PC-9 (cell line): Measurements from ENCODE around the gene RAB33B. TPM values are rescaled to one million over a fixed set of nuclear protein-coding genes. Genes with fewer than 3 reads are reported as not detected.
"Not testable (repeated sequence)": the region's sequence is repeated elsewhere in the genome, so short reads cannot be mapped to it uniquely, and the experiment has no call there.

Experiments
- BruUV-seq: library from RNA; stranded (reverse); fragments of 400-500 nt; replicated peaks from 2 replicates; lab custom pipeline; 2021; lab: Mats Ljungman, UMichigan
- CTCF ChIA-PET: fragments of 300-600 bp; sonication (Branson Sonifier 250); formaldehyde crosslinking; loops from one replicate; lab custom pipeline; 2022; ENCODE audit warnings: antibody characterized with exemption; lab: Charles Lee
- POLR2A ChIA-PET: fragments of 300-600 bp; sonication (Branson Sonifier 250); formaldehyde crosslinking; loops from one replicate; lab custom pipeline; 2022; ENCODE audit warnings: antibody characterized with exemption; ENCODE audit not compliant: unreplicated experiment; lab: Charles Lee
- DNase-seq, 2 experiments: peaks; one replicate each; pipeline versions ENCODE4 v3.0.0 to v3.0.0-alpha.2; 2015 to 2022; ENCODE audit warnings: mixed read lengths in 1 of 2
- H2AFZ ChIP-seq: fragments of 200-600 bp; sonication (generic); 2 replicates; pipeline ENCODE4 v1.8.1; 2017; ENCODE audit warnings: antibody characterized with exemption
- H3F3A ChIP-seq: fragments of 200-600 bp; sonication (generic); 2 replicates; pipeline ENCODE4 v1.8.1; 2017; ENCODE audit warnings: antibody characterized with exemption, mild to moderate bottlenecking, low read depth; ENCODE audit not compliant: insufficient read depth
- H3K27ac ChIP-seq: fragments of 200-600 bp; sonication (generic); 2 replicates; pipeline ENCODE4 v1.6.1; 2016; ENCODE audit warnings: mixed run types
- H3K27me3 ChIP-seq: fragments of 200-600 bp; sonication (generic); 2 replicates; pipeline ENCODE4 v1.6.1; 2016; ENCODE audit warnings: low read depth, mixed run types; ENCODE audit not compliant: insufficient read depth
- H3K36me3 ChIP-seq: fragments of 200-600 bp; sonication (generic); 2 replicates; pipeline ENCODE4 v1.6.1; 2016; ENCODE audit warnings: low read depth, mixed run types
- H3K4me1 ChIP-seq: fragments of 200-600 bp; sonication (generic); replicated peaks from 2 replicates; pipeline ENCODE4 v1.6.1; 2016; ENCODE audit warnings: mixed run types; ENCODE audit not compliant: insufficient read depth
- H3K4me2 ChIP-seq: fragments of 200-600 bp; sonication (generic); 2 replicates; pipeline ENCODE4 v1.6.1; 2017; ENCODE audit warnings: mixed run types
- H3K4me3 ChIP-seq: fragments of 200-600 bp; sonication (generic); 2 replicates; pipeline ENCODE4 v1.6.1; 2016; ENCODE audit warnings: mixed run types
- H3K79me2 ChIP-seq: fragments of 200-600 bp; sonication (generic); 2 replicates; pipeline ENCODE4 v1.6.1; 2017; ENCODE audit warnings: low read depth, mixed run types
- H3K9me2 ChIP-seq: fragments of 200-600 bp; sonication (generic); 2 replicates; pipeline ENCODE4 v1.8.1; 2017; ENCODE audit warnings: mild to moderate bottlenecking; ENCODE audit not compliant: insufficient read depth
- H3K9me3 ChIP-seq: fragments of 200-600 bp; sonication (generic); 2 replicates; pipeline ENCODE4 v1.8.1; 2016; ENCODE audit warnings: low read depth; ENCODE audit not compliant: insufficient read depth
- H4K20me1 ChIP-seq: fragments of 200-600 bp; sonication (generic); 2 replicates; pipeline ENCODE4 v1.8.1; 2017; ENCODE audit not compliant: insufficient read depth
- EZH2 ChIP-seq: fragments of 200-600 bp; sonication (generic); IDR thresholded peaks from 2 replicates; pipeline ENCODE4 v1.8.0; 2017; ENCODE audit warnings: antibody characterized with exemption, low read depth
- intact Hi-C: fragments of 100-400 bp; cut with micrococcal nuclease; formaldehyde crosslinking; loops from one replicate; pipeline ENCODE4 v1.10.0; 2022; ENCODE audit not compliant: unreplicated experiment
- total RNA-seq: library from RNA; stranded (reverse); gene quantifications from 2 replicates; pipeline ENCODE4 v1.2.3, GENCODE V29; 2021
- TF ChIP-seq, protein P1 (sequence below): fragments of 200-600 bp; sonication (generic); conservative IDR thresholded peaks from 2 replicates; pipeline ENCODE4 v1.6.1; 2017; ENCODE audit warnings: mixed run types, antibody characterized with exemption, mild to moderate bottlenecking, moderate library complexity

Gene RAB33B
- total RNA-seq, 1 experiment from 2014 or later, result 7.7 TPM

DNA sequence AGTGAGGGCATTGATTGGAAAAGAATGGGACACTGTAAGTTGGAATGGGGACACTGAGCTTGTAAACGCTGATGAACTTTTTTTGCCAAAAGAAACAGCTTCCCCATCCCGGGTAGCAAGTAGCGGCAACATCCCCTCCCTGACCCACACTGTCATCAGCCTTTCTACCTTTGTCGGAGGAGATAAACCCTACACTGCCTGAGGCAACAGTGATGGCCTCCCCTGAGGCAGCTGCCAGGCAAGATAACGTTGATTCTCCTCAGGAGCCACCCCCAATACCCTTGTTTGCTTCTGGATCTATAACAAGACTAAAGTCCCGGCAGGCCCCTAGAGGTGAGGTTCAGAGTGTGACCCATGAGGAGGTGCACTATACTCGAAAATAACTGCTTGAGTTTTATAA, 10.3 kb upstream of the RAB33B start:
- H3K9me3 ChIP-seq, result no peaks in the 10 kb centered on the region
- H3K36me3 ChIP-seq, result no peaks in the 10 kb centered on the region
- no peaks in the 10 kb centered on the region for H3K27me3 ChIP-seq
- no peak overlapping the region for H3K4me2 ChIP-seq
- no peaks in the 10 kb centered on the region for H3K79me2 ChIP-seq
- BruUV-seq, result no TSS peak
- POLR2A ChIA-PET, result no interaction called here
- intact Hi-C loops, result no loop called here
- H4K20me1 ChIP-seq, result no peaks in the 10 kb centered on the region
- H3K4me1 ChIP-seq, result no peaks in the 10 kb centered on the region
- CTCF ChIA-PET, result no interaction called here
- H3K4me3 ChIP-seq, result no peak overlapping the region
- TF ChIP-seq, protein P1, sequence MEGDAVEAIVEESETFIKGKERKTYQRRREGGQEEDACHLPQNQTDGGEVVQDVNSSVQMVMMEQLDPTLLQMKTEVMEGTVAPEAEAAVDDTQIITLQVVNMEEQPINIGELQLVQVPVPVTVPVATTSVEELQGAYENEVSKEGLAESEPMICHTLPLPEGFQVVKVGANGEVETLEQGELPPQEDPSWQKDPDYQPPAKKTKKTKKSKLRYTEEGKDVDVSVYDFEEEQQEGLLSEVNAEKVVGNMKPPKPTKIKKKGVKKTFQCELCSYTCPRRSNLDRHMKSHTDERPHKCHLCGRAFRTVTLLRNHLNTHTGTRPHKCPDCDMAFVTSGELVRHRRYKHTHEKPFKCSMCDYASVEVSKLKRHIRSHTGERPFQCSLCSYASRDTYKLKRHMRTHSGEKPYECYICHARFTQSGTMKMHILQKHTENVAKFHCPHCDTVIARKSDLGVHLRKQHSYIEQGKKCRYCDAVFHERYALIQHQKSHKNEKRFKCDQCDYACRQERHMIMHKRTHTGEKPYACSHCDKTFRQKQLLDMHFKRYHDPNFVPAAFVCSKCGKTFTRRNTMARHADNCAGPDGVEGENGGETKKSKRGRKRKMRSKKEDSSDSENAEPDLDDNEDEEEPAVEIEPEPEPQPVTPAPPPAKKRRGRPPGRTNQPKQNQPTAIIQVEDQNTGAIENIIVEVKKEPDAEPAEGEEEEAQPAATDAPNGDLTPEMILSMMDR, result no peak
- no peak for TF ChIP-seq EZH2
- no peaks in the 10 kb centered on the region for H3K9me2 ChIP-seq
- no peak for DNase-seq
- H3F3A ChIP-seq, result no peaks in the 10 kb centered on the region
- H3K27ac ChIP-seq, result no peak overlapping the region
- H2AFZ ChIP-seq, result no peak overlapping the region

GRCh38 chr4:139444881-139445280, 9.0 kb upstream of the RAB33B start:
- CTCF ChIA-PET, POLR2A ChIA-PET: not testable (repeated sequence)

GRCh38 chr4:139447078-139447477, 6.8 kb upstream of the RAB33B start:
- CTCF ChIA-PET, H3K27me3 ChIP-seq, intact Hi-C loops, H4K20me1 ChIP-seq, POLR2A ChIA-PET, H3F3A ChIP-seq, H2AFZ ChIP-seq, BruUV-seq, H3K27ac ChIP-seq, H3K36me3 ChIP-seq, H3K4me2 ChIP-seq, H3K9me3 ChIP-seq, H3K4me1 ChIP-seq, H3K9me2 ChIP-seq, H3K4me3 ChIP-seq, DNase-seq: not testable (repeated sequence)
- H3K79me2 ChIP-seq, result peaks cover 15% of the 10 kb centered on the region

More at GRCh38 chr4:139444881-139445280, 9.0 kb upstream of the RAB33B start:
- H3K9me2 ChIP-seq, H3F3A ChIP-seq, H3K4me1 ChIP-seq, H3K4me3 ChIP-seq, H3K9me3 ChIP-seq, intact Hi-C loops, H3K27me3 ChIP-seq, H3K27ac ChIP-seq, H3K4me2 ChIP-seq, H2AFZ ChIP-seq, H4K20me1 ChIP-seq, H3K79me2 ChIP-seq, BruUV-seq, H3K36me3 ChIP-seq, DNase-seq: not testable (repeated sequence)

- Histone ChIP-seq H3K9me3 (no peaks in the 10 kb centered on the region), H3K4me3 (no peak overlapping the region), H3K4me1 (peaks cover 15% of the 10 kb centered on the region), H4K20me1 (no peaks in the 10 kb centered on the region), H3F3A (peaks cover 13% of the 10 kb centered on the region), H3K27ac (no peak overlapping the region), H3K9me2 (no peaks in the 10 kb centered on the region), H3K36me3 (no peaks in the 10 kb centered on the region), H2AFZ (no peak overlapping the region), H3K4me2 (no peak overlapping the region), H3K79me2 (peaks cover 36% of the 10 kb centered on the region), H3K27me3 (no peaks in the 10 kb centered on the region)
- POLR2A ChIA-PET, result no interaction called here
- no peak for DNase-seq
- intact Hi-C loops, result loop anchor here (5.0 kb wide), 2 partner anchors 368 to 922 kb away; partner anchors contain the start of gene SCOC
- CTCF ChIA-PET, result no interaction called here
- TF ChIP-seq, protein P1, result no peak
- no peak for TF ChIP-seq EZH2
- BruUV-seq, result no TSS peak
Measured at GRCh38 chr4:139450586-139450985, 3.3 kb upstream of the RAB33B start.
